ENCODE results near the gene RNF212. TPM values are rescaled to one million over a fixed set of nuclear protein-coding genes. Genes with fewer than 3 reads are reported as not detected.

RNF212 gene
- total and polyA plus RNA-seq, 10 of the 15 experiments (the other 5 are each of a cell fraction or from before 2014, with no cell fraction given) = not detected

- TF ChIP-seq BHLHE40 (IDR thresholded peaks at IDR 0.05; ENCODE audit: borderline replicate concordance in 1 of 2, low read depth in 2 of 2, low read length in 1 of 2) (no peak), NFXL1 (IDR thresholded peaks at IDR 0.05; ENCODE audit: borderline replicate concordance) (no peak), RELB (IDR thresholded peaks at IDR 0.05; ENCODE audit: low read depth) (no peak)
Observed at GRCh38 chr4:1024882-1025545, 88.3 kb downstream of the RNF212 start (continued).

GRCh38 chr4:1023895-1024740 lies 89.2 kb downstream of the RNF212 start:
- Histone ChIP-seq H3K27me3 (replicated peaks in 1 of 2; ENCODE audit: control insufficient read depth in 2 of 2, insufficient read depth in 2 of 2, low read length in 1 of 2) (no peaks in the 10 kb centered on the region), H2AFZ (ENCODE audit: control insufficient read depth, low read depth, low read length) (no peak overlapping the region), H3K36me3 (ENCODE audit: control insufficient read depth in 2 of 2, insufficient read depth in 2 of 2, low read length in 1 of 2) (no peaks in the 10 kb centered on the region), H3K4me2 (ENCODE audit: control insufficient read depth, insufficient read depth) (no peak overlapping the region), H3K4me3 (no peak overlapping the region), H3K79me2 (ENCODE audit: control insufficient read depth, insufficient read depth, low read length) (no peaks in the 10 kb centered on the region), H3K9ac (ENCODE audit: control insufficient read depth, insufficient read depth, low read length) (no peak overlapping the region), H3K27ac (ENCODE audit: control insufficient read depth, insufficient read depth) (no peak overlapping the region), H3K4me1 (ENCODE audit: control insufficient read depth, insufficient read depth, low read length) (peaks cover 17% of the 10 kb centered on the region), H3K9me3 (replicated peaks; ENCODE audit: control insufficient read depth, insufficient read depth, low read length) (no peaks in the 10 kb centered on the region), H4K20me1 (ENCODE audit: control insufficient read depth, insufficient read depth) (no peaks in the 10 kb centered on the region)
- no peak for DNase-seq (ENCODE audit: low read depth, low spot score)
- ChIA-PET POLR2A (no interaction called here), RAD21 (ENCODE audit: unreplicated experiment) (no interaction called here), SMC1A (ENCODE audit: uncharacterized antibody, unreplicated experiment) (no interaction called here), CTCF (no interaction called here)
- WGBS (ENCODE audit: insufficient coverage, insufficient replicate concordance, low lambda C conversion rate, missing lambda C conversion rate) = 92% methylated on average over 42 of the region's 83 CpGs
- ATAC-seq = no peak
- in situ Hi-C loops (cut with MboI) = no loop called here
- no peak for TF ChIP-seq CBFB (IDR thresholded peaks at IDR 0.05; ENCODE audit: low read depth)
- intact Hi-C loops (cut with micrococcal nuclease; ENCODE audit: unreplicated experiment) = no loop called here
- BruUV-seq (replicated peaks) = no TSS peak
- no peak for FAIRE-seq

All from GM12878 (cell line).